AG04450 (cell line): ENCODE data around the gene NCEH1. TPM values are rescaled to one million over a fixed set of nuclear protein-coding genes. Genes with fewer than 3 reads are reported as not detected.

Experiments used
- CTCF ChIA-PET: fragments of 300-600, 350-600 bp; formaldehyde crosslinking; extraction: SDS; loops from one replicate; lab custom pipeline; 2022; ENCODE audit warnings: antibody characterized with exemption, inconsistent platforms; lab: Charles Lee
- POLR2A ChIA-PET: fragments of 350-600 bp; formaldehyde crosslinking; extraction: SDS; loops from one replicate; lab custom pipeline; 2021; ENCODE audit warnings: antibody characterized with exemption, inconsistent platforms; lab: Yijun Ruan, JAX
- DNase-seq: peaks from one replicate; pipeline ENCODE4 v3.0.0-alpha.2; 2011; ENCODE audit warnings: low read depth, low spot score
- H3K27ac ChIP-seq: one replicate; pipeline ENCODE4 v1.5.1; 2012; ENCODE audit warnings: low read depth, low read length, control low read depth
- H3K27me3 ChIP-seq: one replicate; pipeline ENCODE4 v1.6.0; 2012; ENCODE audit warnings: low read length; ENCODE audit not compliant: control insufficient read depth, insufficient read depth
- H3K4me3 ChIP-seq: 2 replicates; pipeline ENCODE4 v1.5.1; 2011; ENCODE audit warnings: mild to moderate bottlenecking, low read depth, low read length, control low read depth
- H3K9me3 ChIP-seq: 2 replicates; pipeline ENCODE4 v1.5.1; 2012; ENCODE audit warnings: low read length; ENCODE audit not compliant: control insufficient read depth, insufficient read depth
- polyA plus RNA-seq: library from polyadenylated mRNA; depleted of rRNA; stranded (reverse); fragments of >200 nt; gene quantifications from 2 replicates; pipeline ENCODE4 v1.2.3, GENCODE V29; 2011; rRNA removed
- small RNA-seq: library from RNA; depleted of rRNA; stranded (forward); fragments of <200 nt; gene quantifications from one replicate; pipeline ENCODE3, GENCODE V24; 2012; ENCODE audit warnings: low read depth; ENCODE audit not compliant: insufficient read length
- TF ChIP-seq, protein P1 (sequence below): IDR thresholded peaks from 2 replicates; pipeline ENCODE4 v1.5.1; 2011; ENCODE audit warnings: low read depth, low read length, control low read depth, inconsistent platforms

NCEH1 gene
- polyA plus RNA-seq, 1 experiment, result 14.6 TPM

DNA sequence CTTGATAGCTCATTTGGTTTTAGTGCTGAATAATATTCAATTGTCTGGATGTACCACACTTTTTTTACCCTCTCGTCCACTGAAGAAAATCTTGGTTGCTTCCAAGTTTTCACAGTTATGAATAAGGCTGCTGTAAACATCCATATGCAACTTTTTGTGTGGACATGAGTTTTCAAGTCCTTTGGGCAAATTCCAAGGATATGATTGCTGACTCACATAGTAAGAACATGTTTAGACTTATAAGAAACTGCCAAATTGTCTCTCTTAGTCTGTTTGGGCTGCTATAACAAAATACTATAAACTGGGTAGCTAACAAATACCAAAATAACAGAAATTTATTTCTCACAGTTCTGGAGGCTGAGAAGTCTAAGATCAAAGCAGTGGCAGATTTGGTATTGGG is 128.2 kb downstream of the NCEH1 start:
- DNase-seq, result no peak

DNA sequence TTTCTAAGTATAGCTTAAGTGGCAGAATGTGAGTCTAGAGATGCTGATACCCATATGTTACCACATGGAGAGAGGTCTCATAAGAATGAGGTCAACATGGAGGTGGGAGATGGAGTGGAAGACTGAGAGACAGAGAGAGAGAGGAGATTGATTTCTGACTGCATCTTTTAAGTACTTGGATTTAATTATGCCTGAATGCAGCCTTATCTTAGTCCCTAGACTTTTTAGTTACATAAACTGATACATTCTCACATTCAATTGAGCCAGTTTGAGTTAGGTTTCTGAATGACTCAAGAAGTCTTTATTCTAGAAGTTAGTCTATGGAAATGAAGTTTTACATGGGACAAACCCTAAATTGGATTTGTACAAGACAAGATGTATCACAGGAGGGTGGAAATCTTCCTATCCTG is 129.1 kb downstream of the NCEH1 start:
- POLR2A ChIA-PET, result no interaction called here
- H3K9me3 ChIP-seq, result no peaks in the 10 kb centered on the region
- no peak for DNase-seq
- H3K27me3 ChIP-seq, result no peaks in the 10 kb centered on the region
- no peak overlapping the region for H3K4me3 ChIP-seq
- CTCF ChIA-PET, result interaction anchor here (2.6 kb wide), 1 partner anchor 15 kb away, joined by 13 read pairs; no protein-coding TSS in a partner anchor
- TF ChIP-seq, protein P1, sequence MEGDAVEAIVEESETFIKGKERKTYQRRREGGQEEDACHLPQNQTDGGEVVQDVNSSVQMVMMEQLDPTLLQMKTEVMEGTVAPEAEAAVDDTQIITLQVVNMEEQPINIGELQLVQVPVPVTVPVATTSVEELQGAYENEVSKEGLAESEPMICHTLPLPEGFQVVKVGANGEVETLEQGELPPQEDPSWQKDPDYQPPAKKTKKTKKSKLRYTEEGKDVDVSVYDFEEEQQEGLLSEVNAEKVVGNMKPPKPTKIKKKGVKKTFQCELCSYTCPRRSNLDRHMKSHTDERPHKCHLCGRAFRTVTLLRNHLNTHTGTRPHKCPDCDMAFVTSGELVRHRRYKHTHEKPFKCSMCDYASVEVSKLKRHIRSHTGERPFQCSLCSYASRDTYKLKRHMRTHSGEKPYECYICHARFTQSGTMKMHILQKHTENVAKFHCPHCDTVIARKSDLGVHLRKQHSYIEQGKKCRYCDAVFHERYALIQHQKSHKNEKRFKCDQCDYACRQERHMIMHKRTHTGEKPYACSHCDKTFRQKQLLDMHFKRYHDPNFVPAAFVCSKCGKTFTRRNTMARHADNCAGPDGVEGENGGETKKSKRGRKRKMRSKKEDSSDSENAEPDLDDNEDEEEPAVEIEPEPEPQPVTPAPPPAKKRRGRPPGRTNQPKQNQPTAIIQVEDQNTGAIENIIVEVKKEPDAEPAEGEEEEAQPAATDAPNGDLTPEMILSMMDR, result no peak
- H3K27ac ChIP-seq, result no peak overlapping the region

More for the DNA sequence above, 128.2 kb downstream of the NCEH1 start:
- TF ChIP-seq, protein P1, result no peak
- no peak overlapping the region for H3K27ac ChIP-seq
- no peaks in the 10 kb centered on the region for H3K9me3 ChIP-seq
- ChIA-PET CTCF (interaction anchor here (1.4 to 2.9 kb wide), 2 partner anchors 13 to 106 kb away, joined by 3 to 22 read pairs; no protein-coding TSS in a partner anchor), POLR2A (interaction anchor here (0.6 kb wide), 1 partner anchor 245 kb away, joined by 5 read pairs; no protein-coding TSS in a partner anchor)
- no peaks in the 10 kb centered on the region for H3K27me3 ChIP-seq
- H3K4me3 ChIP-seq, result no peak overlapping the region

DNA sequence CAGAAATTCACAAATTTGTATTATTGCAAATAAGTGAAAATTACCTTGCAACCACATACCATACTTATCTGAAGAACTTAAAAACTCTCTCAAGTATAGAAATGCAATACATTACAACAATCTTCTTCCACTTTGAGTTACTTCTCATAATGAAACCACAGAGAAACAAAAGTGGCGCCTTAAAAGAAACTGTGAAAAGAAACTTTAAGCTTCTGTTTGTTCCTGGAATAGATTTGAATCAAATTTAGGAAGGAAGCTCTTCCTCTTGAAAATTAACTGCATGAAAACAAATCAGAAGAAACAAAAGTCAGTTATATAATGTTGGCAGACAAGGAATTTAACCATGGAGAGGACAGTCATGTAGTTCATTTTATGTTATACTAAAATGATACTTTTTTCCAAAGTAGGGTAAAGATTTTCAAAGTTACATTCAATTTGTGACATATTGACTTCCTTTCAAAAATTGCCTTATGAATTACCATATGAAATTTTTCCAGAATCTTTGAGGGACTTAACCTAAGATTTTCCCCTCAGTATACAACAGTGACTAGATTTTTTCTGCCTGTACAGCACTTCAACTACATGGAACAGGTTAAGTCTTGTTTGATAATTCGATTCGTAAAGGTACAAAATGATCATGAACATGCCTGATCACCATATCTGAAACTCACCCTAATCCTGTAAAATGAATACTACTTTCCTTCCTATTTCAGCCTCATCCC is 130.0 kb downstream of the NCEH1 start:
- TF ChIP-seq, protein P1, result no peak
- CTCF ChIA-PET, result interaction anchor here (2.6 kb wide), 1 partner anchor 16 kb away, joined by 13 read pairs; no protein-coding TSS in a partner anchor
- Histone ChIP-seq H3K27ac (no peak overlapping the region), H3K9me3 (no peaks in the 10 kb centered on the region), H3K4me3 (no peak overlapping the region), H3K27me3 (no peaks in the 10 kb centered on the region)
- POLR2A ChIA-PET, result no interaction called here
- no peak for DNase-seq

Small RNA genes lying within 50 kb of the gene (small RNA-seq; reads per million reads assigned to genes)
- not detected for gene RNU6-547P

Other genes with a start within 250 kb of the NCEH1 start
- gene TNFSF10, start 187.6 kb downstream of the NCEH1 start, polyA plus RNA-seq, result 1.8 and 2.3 TPM in 2 replicates
- 14.0 and 21.8 TPM in 2 replicates for gene ECT2, start 39.7 kb upstream of the NCEH1 start, polyA plus RNA-seq